Stimulated activated naive CD4-positive, alpha-beta T cell (primary cell): ENCODE measurements around the gene IGFBP5.

Source experiments
- DNase-seq, 6 experiments: peaks; one replicate each; lab custom pipeline; 2025; lab: John Stamatoyannopoulos, UW

IGFBP5 gene

DNA sequence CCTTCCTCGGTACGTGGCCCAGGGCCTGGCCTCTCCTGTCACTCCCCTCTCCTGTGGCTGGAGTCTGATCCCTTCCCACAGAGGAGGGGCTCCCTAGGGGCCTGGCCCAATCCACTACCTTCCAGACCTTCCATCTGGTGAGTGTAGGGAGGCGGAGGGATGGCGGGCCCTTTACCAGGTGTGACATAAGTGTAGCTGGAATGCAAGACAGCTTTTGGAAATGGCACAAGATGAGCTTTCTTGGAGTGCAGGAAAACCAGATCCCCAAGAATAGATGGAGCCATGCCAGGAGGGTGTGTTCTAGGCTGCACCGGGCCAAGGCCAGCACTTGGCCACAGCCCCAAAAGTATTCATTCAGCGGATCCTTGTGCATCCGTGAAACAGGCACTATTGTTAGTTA is 30.1 kb downstream of the IGFBP5 start:
- no peak for DNase-seq

DNA sequence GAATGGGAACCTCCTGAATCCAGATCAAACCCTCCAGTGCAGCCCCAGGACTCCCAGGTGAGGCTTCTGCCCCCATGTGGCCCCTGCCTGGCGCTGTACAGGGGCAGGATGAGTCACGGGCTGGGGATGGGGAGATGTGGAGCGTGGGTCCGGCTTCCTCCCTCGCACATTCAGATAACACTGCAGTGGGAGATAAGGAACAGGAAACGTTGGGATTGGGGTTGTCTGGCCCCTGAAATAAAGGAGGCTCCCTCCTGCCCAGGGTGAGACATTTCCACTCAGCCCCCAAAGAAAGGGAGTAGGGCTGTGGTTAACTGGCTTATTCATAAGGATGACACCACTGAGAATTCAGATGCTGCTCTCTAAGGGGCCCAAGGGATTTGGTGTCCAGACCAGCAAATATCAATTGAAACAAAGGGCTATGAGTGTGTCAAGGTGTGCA is 30.7 kb downstream of the IGFBP5 start:
- DNase-seq: no peak

DNA sequence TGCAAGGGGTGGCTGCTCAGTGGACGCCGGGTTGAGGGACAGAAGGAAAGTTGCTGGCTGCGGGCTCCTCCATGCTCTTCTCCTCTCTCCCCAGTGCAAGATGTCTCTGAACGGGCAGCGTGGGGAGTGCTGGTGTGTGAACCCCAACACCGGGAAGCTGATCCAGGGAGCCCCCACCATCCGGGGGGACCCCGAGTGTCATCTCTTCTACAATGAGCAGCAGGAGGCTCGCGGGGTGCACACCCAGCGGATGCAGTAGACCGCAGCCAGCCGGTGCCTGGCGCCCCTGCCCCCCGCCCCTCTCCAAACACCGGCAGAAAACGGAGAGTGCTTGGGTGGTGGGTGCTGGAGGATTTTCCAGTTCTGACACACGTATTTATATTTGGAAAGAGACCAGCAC is 31.5 kb downstream of the IGFBP5 start:
- no peak for DNase-seq

DNA sequence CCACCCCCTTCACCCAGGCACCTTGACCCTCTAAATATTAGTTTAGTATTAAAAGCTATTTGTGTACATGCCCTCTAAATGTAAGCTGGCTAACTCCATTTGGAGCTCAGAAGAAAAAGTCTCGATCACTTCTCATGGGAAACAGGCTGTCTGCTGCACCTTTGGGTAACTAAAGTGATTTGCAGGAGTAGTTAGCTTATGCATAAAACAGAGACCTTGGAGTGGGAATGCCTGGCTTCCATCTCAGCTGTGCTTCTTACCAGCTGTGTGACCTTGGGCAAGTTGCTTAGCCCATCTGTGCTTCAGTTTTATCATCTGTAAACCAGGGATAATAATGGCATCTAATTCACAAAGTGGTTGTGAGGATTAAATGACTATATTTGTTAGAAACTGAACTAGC is 32.2 kb downstream of the IGFBP5 start:
- DNase-seq: no peak

DNA sequence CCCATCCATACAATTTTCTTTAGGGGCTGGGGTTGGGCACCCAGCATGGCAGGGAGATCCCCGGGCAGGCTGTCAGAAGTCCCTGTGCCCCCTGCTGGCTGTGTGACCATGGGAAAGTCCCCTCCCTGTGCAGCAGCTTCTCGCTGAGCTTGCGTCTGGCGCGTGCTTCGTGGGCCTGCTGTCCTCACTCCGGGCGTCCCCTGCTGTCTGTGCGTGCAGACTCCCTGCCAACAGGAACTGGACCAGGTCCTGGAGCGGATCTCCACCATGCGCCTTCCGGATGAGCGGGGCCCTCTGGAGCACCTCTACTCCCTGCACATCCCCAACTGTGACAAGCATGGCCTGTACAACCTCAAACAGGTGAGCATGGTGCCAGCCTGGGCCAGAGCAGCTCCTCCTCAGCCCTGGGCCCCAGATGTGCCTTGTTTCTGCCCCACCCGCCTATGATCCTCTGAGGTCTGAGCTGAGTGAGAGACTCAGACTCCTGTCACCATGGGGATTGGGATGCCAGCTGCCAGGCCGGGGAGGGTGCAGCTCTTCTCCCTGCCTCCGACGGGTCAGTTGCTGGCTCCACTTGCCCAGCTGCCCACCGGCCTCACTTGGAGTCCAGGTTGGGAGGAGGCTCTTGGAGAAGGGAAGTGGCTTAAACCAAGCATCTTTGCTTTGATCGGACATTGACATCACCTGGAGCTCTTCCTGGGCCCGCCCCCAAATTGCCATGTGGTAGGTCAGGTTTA is 33.5 kb downstream of the IGFBP5 start:
- DNase-seq: no peak

DNA sequence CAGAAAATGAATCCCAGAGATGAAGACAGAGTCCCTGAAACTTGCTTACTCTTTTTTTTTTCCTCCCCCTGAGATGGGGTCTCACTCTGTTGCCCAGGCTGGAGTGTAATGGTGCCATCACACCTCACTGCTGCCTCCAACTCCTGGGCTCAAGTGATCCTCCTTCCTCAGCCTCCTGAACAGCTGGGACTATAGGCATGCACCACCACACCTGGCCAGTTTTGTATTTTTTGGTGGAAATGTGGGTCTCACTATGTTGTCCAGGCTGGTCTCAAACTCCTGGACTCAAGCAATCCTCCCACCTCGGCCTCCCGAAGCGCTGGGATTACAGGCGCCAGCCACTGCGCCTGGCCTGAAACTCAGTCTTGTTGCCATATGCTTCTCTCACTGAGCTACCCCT is 34.3 kb downstream of the IGFBP5 start:
- DNase-seq: no peak

GRCh38 chr2:216660496-216660895 is 34.9 kb downstream of the IGFBP5 start:
- no peak for DNase-seq

GRCh38 chr2:216659276-216659675 is 36.1 kb downstream of the IGFBP5 start:
- no peak for DNase-seq

GRCh38 chr2:216658757-216659156 is 36.6 kb downstream of the IGFBP5 start:
- no peak for DNase-seq

- no peak for DNase-seq
Observed at GRCh38 chr2:216657980-216658379, 37.4 kb downstream of the IGFBP5 start.

DNA sequence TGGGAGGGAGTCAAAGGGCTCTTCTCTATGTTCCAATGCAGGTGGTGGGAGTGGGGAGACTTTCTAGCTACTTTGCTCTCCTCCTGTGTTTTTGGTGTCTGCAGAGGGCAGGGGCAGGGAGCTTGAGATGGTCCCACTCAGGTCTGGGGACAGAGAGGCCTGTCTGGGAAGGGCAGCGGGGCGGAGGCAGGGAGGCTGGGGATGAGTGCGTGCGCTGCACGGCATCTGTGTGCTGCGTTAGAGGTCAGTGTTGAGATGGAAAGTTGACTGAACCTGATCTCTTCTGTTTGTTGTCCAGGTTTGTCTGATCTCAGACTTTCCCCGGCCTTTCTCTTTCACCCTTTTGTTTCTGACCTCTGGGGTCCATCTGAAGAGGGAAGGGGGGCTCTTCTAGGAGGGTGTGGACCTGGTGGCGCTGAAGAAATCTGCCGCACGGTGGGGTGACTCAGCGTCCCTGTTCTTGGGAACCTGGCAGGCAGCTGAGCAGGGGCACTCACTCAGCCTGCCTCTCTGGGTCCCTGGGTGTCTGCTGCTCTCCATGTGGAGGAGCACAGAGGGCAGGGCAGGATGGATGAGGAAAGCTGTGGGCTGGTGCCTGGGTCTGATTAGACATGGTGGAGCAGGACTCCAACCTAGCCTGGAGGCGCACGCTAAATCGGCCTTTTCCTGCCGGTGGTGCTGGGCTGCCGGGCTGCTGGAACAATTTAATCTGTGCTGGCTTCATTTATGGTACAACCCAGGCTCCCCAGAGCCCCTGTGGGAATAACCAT is 38.1 kb downstream of the IGFBP5 start:
- no peak for DNase-seq

DNA sequence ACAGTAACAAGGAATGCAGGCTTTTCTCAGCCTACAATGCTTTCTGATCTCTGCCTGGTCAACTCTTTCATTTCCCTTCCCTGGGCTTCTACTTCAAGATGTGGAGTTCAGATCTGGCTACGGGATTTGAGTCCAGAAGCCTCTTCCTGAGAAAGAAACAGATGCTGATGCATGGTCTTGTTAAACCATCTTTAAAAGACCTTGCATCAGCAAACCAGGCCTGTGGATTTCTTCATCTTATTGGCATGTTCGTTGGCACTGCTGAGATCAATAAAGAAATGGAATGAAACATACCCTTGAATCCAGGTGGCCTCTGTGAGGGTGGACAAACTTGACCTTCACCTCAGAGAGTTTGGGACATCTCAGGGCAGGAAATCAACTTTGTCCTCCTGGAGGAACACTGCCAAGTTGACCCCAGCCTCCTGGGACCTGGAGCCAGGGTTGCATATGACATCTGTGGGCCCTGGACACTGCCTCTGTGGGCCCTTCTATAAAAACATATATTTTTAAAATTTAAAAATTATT is 40.8 kb downstream of the IGFBP5 start:
- no peak for DNase-seq

- no peak for DNase-seq
Observed at GRCh38 chr2:216653931-216654365, 41.4 kb downstream of the IGFBP5 start.

GRCh38 chr2:216653093-216653799 is 42.1 kb downstream of the IGFBP5 start:
- no peak for DNase-seq

- no peak for DNase-seq
Observed at GRCh38 chr2:216652566-216652965, 42.8 kb downstream of the IGFBP5 start.

- no peak for DNase-seq
Observed at GRCh38 chr2:216651351-216651881, 43.9 kb downstream of the IGFBP5 start.

- DNase-seq: no peak
Observed at GRCh38 chr2:216650626-216651257, 44.6 kb downstream of the IGFBP5 start.

DNA sequence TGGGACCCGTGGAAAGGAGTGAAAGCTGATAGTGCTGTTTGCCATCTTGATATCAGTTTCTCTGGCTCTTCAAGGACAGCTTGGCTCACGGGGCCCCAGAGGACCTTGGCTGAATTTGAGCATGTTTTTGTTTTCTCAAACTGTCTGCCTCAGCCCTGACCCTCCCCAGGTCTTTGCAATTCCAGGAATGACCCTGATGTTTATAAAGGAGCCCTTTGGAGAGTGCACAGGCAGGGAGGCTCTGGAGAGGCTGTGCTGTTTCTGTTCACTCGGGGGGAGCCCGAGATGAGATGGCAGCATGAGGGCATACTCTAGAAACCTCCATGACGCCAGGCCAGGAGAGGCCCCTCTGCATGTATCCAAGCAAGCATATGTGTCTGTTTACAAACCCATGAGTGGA is 45.8 kb downstream of the IGFBP5 start:
- DNase-seq: no peak

DNA sequence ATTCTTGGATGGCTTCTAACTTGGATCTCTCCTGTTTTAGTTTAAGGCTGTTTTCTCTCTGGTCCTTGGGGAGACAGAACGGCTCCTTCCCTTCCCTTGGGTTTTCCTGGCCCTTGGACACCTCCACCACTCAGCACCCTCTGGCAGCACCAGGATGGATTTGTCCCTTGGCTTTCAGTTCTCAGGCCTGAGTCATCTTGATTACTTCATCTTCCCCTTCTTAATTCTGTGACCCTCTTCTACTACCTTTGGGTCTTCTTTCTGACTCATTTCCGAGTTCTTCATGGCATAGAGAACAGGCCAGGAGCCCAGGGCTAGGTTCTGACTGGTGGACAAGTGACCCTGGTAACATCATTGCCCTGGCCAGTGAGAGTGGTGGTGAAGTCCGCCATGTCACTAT is 47.2 kb downstream of the IGFBP5 start:
- DNase-seq: no peak

DNA sequence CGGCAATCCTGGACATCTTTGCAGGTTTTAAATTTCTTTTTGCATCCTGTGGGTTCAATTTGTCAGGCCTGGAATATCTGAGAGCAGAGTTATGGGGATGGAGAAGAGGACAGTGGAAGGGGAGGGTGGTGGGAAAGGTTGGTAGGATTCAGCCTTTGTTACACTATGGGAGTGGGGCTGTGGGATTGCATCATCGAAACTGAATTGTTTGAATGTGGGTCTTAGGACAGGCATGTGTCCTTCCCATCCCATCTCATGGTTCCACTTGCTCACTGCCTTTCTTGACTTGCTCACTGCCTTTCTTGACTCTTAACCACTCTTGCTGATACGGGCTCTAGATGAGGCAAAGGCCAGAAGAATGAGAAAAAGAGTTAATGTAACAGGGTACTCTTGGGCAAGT is 49.2 kb downstream of the IGFBP5 start:
- no peak for DNase-seq

GRCh38 chr2:216645636-216645950 is 49.8 kb downstream of the IGFBP5 start:
- DNase-seq: no peak
